A549 (cell line): Measurements from ENCODE around the gene RPL26. TPM values are rescaled to one million over a fixed set of nuclear protein-coding genes. Genes with fewer than 3 reads are reported as not detected.
A peak's percentile ranks its signal among the peaks of the same experiment; 100 is the strongest.

Source experiments
- ATAC-seq, 2 experiments: fragments of 200-7000 bp in 1 of 2; fragments of >200 bp in 1 of 2; cut with Nextera tagmentation in 1 of 2; cut with Tn5 transposase in 1 of 2; 3 replicates each; pipeline versions ENCODE4 v1.8.0 to v1.9.1; 2018 to 2020; ENCODE audit warnings: mild to moderate bottlenecking in 1 of 2, moderate library complexity in 1 of 2
- CTCF ChIA-PET: fragments of 300-600 bp; sonication (Branson Sonifier 250); formaldehyde crosslinking; extraction: SDS; loops from one replicate; lab custom pipeline; 2021; ENCODE audit warnings: antibody characterized with exemption, inconsistent platforms; lab: Yijun Ruan, JAX
- POLR2A ChIA-PET: fragments of 350-600 bp; formaldehyde crosslinking; extraction: SDS; loops from one replicate; lab custom pipeline; 2021; ENCODE audit warnings: antibody characterized with exemption, inconsistent platforms; lab: Yijun Ruan, JAX
- DNase-seq, 2 experiments: peaks; one replicate each; pipeline versions ENCODE4 v3.0.0 to v3.0.0-alpha.2; 2011 to 2016; ENCODE audit warnings: low read depth in 1 of 2, low spot score in 1 of 2
- FAIRE-seq: peaks from 2 replicates; lab custom pipeline; 2011; peaks lifted over from hg19 to GRCh38; lab: Jason Lieb, UNC
- H3K27ac ChIP-seq, 2 experiments: fragments of >200 bp; sonication (Bioruptor Twin); formaldehyde crosslinking; 3 replicates each; pipeline ENCODE4 v1.5.1; 2016 to 2017
- H3K4me1 ChIP-seq: fragments of >200 bp; sonication (Bioruptor Twin); formaldehyde crosslinking; 3 replicates; pipeline ENCODE4 v1.6.1; 2016
- H3K4me2 ChIP-seq: fragments of >200 bp; sonication (Bioruptor Twin); formaldehyde crosslinking; 3 replicates; pipeline ENCODE4 v1.6.1; 2016
- H3K4me3 ChIP-seq: fragments of >200 bp; sonication (Bioruptor Twin); formaldehyde crosslinking; 3 replicates; pipeline ENCODE4 v1.5.1; 2016
- H3K9me3 ChIP-seq: fragments of >200 bp; sonication (Bioruptor Twin); formaldehyde crosslinking; 3 replicates; pipeline ENCODE4 v1.6.1; 2016
- ATOH8 ChIP-seq: fragments of 250-450 bp; sonication (Bioruptor Pico); IDR thresholded peaks from 2 replicates; pipeline ENCODE4 v1.5.0; 2020; ENCODE audit warnings: low read depth, mild to moderate bottlenecking, moderate library complexity
- BHLHE40 ChIP-seq: IDR thresholded peaks from 2 replicates; pipeline ENCODE4 v1.6.1; 2012; ENCODE audit warnings: low read depth, low read length, inconsistent platforms
- CHD4 ChIP-seq: fragments of 200-600 bp; sonication (generic); IDR thresholded peaks from 2 replicates; pipeline ENCODE4 v1.6.1; 2016; ENCODE audit warnings: antibody characterized with exemption, mild to moderate bottlenecking, borderline replicate concordance
- E2F6 ChIP-seq: IDR thresholded peaks from 2 replicates; pipeline ENCODE4 v1.6.1; 2012; ENCODE audit warnings: low read depth, borderline replicate concordance
- EHMT2 ChIP-seq: fragments of 200-600 bp; sonication (generic); IDR thresholded peaks from 2 replicates; pipeline ENCODE4 v1.6.1; 2016; ENCODE audit warnings: antibody characterized with exemption, low read depth, mild to moderate bottlenecking, moderate library complexity
- FOSB ChIP-seq: fragments of 250-450 bp; sonication (Bioruptor Pico); IDR thresholded peaks from 2 replicates; pipeline ENCODE4 v1.5.0; 2020; ENCODE audit warnings: mild to moderate bottlenecking, moderate library complexity
- FOSL2 ChIP-seq, 2 experiments: fragments of 450-650 bp in 1 of 2; fragments of >200 bp in 1 of 2; sonication (Bioruptor Twin) in 1 of 2; formaldehyde crosslinking; IDR thresholded peaks; 2 replicates each; pipeline versions ENCODE4 v1.5.0 to v1.6.1; 2016 to 2020; ENCODE audit warnings: mild to moderate bottlenecking in 1 of 2, moderate library complexity in 1 of 2
- GATA3 ChIP-seq: IDR thresholded peaks from 2 replicates; pipeline ENCODE4 v1.6.1; 2012; ENCODE audit warnings: borderline replicate concordance
- HOXA7 ChIP-seq: fragments of 250-450 bp; sonication (Bioruptor Pico); IDR thresholded peaks from 2 replicates; pipeline ENCODE4 v1.5.0; 2020; ENCODE audit warnings: mild to moderate bottlenecking, moderate library complexity
- JUN ChIP-seq, 2 experiments: fragments of >200 bp; sonication (Bioruptor Twin); formaldehyde crosslinking; IDR thresholded peaks; 2 replicates in 1 of 2; 3 replicates in 1 of 2; pipeline ENCODE4 v1.6.1; 2016 to 2017
- KDM5A ChIP-seq: fragments of 200-600 bp; sonication (generic); IDR thresholded peaks from 2 replicates; pipeline ENCODE4 v1.6.1; 2016; ENCODE audit warnings: antibody characterized with exemption, mild to moderate bottlenecking
- MYC ChIP-seq: IDR thresholded peaks from 2 replicates; pipeline ENCODE4 v1.6.1; 2012; ENCODE audit warnings: mild to moderate bottlenecking, inconsistent platforms, low read length, improper control_type of control experiment, borderline replicate concordance
- NR3C1 ChIP-seq: fragments of >200 bp; sonication (Bioruptor Twin); formaldehyde crosslinking; IDR thresholded peaks from 3 replicates; pipeline ENCODE4 v1.6.1; 2017
- PHF8 ChIP-seq: fragments of 200-600 bp; sonication (generic); IDR thresholded peaks from 2 replicates; pipeline ENCODE4 v1.6.1; 2016; ENCODE audit warnings: low read depth, mild to moderate bottlenecking, antibody characterized with exemption, moderate library complexity, borderline replicate concordance
- RFX5 ChIP-seq: fragments of 450-650 bp; IDR thresholded peaks from 2 replicates; pipeline ENCODE4 v1.7.1; 2014; ENCODE audit warnings: antibody characterized with exemption, mild to moderate bottlenecking, moderate library complexity
- RNF2 ChIP-seq: fragments of 200-600 bp; sonication (generic); IDR thresholded peaks from 2 replicates; pipeline ENCODE4 v1.6.1; 2016; ENCODE audit warnings: low read depth, mild to moderate bottlenecking, antibody characterized with exemption, moderate library complexity, borderline replicate concordance
- SMC3 ChIP-seq: fragments of >200 bp; sonication (Bioruptor Twin); formaldehyde crosslinking; IDR thresholded peaks from 3 replicates; pipeline ENCODE4 v1.6.1; 2018; ENCODE audit warnings: inconsistent platforms
- TFCP2L1 ChIP-seq: fragments of 250-450 bp; sonication (Bioruptor Pico); IDR thresholded peaks from 2 replicates; pipeline ENCODE4 v1.5.0; 2021; ENCODE audit warnings: mild to moderate bottlenecking
- ZSCAN20 ChIP-seq: fragments of 250-450 bp; sonication (Bioruptor Pico); IDR thresholded peaks from 2 replicates; pipeline ENCODE4 v1.8.0; 2022; ENCODE audit warnings: mild to moderate bottlenecking, moderate library complexity
- WGBS: methylation state at CpG from one replicate; pipeline ENCODE4 v1.1.6; 2017; ENCODE audit errors: missing lambda C conversion rate; 5-methylcytosine and 5-hydroxymethylcytosine counted together
- polyA plus RNA-seq, 4 experiments: library from polyadenylated mRNA; depleted of rRNA in 3 of 4; stranded (reverse); fragments of >200 nt; fragmentation: RNase III in 1 of 4; extraction: RNeasy Plus Mini Kit Qiagen cat#74134 plus additional on column Dnase treatment in 1 of 4; gene quantifications; 2 replicates in 3 of 4; 3 replicates in 1 of 4; pipeline ENCODE4 v1.2.3, GENCODE V29; 2011 to 2017
- TF ChIP-seq, protein P1 (sequence below): fragments of >200 bp; sonication (Bioruptor Twin); formaldehyde crosslinking; IDR thresholded peaks from 3 replicates; pipeline ENCODE4 v1.6.1; 2016
- TF ChIP-seq, protein P2 (sequence below): fragments of 250-450 bp; sonication (Bioruptor Pico); IDR thresholded peaks from 2 replicates; pipeline ENCODE4 v1.5.0; 2021; ENCODE audit warnings: mild to moderate bottlenecking, moderate library complexity, borderline replicate concordance
- TF ChIP-seq, protein P3 (sequence below): IDR thresholded peaks from 2 replicates; pipeline ENCODE4 v1.6.1; 2012
- TF ChIP-seq, protein P4 (sequence below): fragments of 150-350 bp; IDR thresholded peaks from 2 replicates; pipeline ENCODE4 v1.6.1; 2014; ENCODE audit warnings: low read depth, mild to moderate bottlenecking, low read length
- TF ChIP-seq, protein P5 (sequence below): fragments of >200 bp; sonication (Bioruptor Twin); formaldehyde crosslinking; IDR thresholded peaks from 3 replicates; pipeline ENCODE4 v1.5.1; 2016

The RPL26 gene
- polyA plus RNA-seq, 2 of the 4 experiments (the other 2 are of a cell fraction), result 5,521 to 7,141 TPM

- TF ChIP-seq FOSB (CRISPR knock-in tag), result no peak
- TF ChIP-seq, all 56 proteins: peak for 4
Measured at GRCh38 chr17:8384801-8385378, 1.9 kb upstream of the RPL26 start (continued).

GRCh38 chr17:8382880-8383142 lies 182 bp downstream of the RPL26 start:
- 0 out of 2 replicates have a peak, but pooled peaks have one; percentile 26 for TF ChIP-seq KDM5A
- TF ChIP-seq, protein P1, sequence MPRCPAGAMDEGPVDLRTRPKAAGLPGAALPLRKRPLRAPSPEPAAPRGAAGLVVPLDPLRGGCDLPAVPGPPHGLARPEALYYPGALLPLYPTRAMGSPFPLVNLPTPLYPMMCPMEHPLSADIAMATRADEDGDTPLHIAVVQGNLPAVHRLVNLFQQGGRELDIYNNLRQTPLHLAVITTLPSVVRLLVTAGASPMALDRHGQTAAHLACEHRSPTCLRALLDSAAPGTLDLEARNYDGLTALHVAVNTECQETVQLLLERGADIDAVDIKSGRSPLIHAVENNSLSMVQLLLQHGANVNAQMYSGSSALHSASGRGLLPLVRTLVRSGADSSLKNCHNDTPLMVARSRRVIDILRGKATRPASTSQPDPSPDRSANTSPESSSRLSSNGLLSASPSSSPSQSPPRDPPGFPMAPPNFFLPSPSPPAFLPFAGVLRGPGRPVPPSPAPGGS, result no peak; the same call in 2 of the 3 replicates
- no peak for TF ChIP-seq GATA3
- no peak for TF ChIP-seq RNF2
- TF ChIP-seq ZSCAN20, result 0 out of 2 replicates have a peak, but pooled peaks have one; percentile 80
- TF ChIP-seq, protein P2, sequence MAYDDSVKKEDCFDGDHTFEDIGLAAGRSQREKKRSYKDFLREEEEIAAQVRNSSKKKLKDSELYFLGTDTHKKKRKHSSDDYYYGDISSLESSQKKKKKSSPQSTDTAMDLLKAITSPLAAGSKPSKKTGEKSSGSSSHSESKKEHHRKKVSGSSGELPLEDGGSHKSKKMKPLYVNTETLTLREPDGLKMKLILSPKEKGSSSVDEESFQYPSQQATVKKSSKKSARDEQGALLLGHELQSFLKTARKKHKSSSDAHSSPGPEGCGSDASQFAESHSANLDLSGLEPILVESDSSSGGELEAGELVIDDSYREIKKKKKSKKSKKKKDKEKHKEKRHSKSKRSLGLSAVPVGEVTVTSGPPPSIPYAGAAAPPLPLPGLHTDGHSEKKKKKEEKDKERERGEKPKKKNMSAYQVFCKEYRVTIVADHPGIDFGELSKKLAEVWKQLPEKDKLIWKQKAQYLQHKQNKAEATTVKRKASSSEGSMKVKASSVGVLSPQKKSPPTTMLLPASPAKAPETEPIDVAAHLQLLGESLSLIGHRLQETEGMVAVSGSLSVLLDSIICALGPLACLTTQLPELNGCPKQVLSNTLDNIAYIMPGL (CRISPR knock-in tag), result no peak; the same call in 1 of the 2 replicates
- no peak for TF ChIP-seq NR3C1
- TF ChIP-seq, protein P3, sequence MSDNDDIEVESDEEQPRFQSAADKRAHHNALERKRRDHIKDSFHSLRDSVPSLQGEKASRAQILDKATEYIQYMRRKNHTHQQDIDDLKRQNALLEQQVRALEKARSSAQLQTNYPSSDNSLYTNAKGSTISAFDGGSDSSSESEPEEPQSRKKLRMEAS, result peak; percentile 88; the same call in 1 of the 2 replicates
- peak; percentile 97 for TF ChIP-seq PHF8
- peak; percentile 23; the same call in 1 of the 2 replicates for TF ChIP-seq RFX5
- no peak for TF ChIP-seq TFCP2L1 (CRISPR knock-in tag)
- no peak for TF ChIP-seq CHD4
- peak; percentile 94; the same call in 1 of the 2 replicates for TF ChIP-seq MYC
- TF ChIP-seq, protein P4, sequence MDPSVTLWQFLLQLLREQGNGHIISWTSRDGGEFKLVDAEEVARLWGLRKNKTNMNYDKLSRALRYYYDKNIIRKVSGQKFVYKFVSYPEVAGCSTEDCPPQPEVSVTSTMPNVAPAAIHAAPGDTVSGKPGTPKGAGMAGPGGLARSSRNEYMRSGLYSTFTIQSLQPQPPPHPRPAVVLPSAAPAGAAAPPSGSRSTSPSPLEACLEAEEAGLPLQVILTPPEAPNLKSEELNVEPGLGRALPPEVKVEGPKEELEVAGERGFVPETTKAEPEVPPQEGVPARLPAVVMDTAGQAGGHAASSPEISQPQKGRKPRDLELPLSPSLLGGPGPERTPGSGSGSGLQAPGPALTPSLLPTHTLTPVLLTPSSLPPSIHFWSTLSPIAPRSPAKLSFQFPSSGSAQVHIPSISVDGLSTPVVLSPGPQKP, result no peak
- TF ChIP-seq FOSL2 (IDR thresholded peaks at IDR 0.05), result no peak
- 0 out of 2 replicates have a peak, but pooled peaks have one; percentile 8 for TF ChIP-seq FOSL2 (CRISPR knock-in tag; IDR thresholded peaks at IDR 0.05)
- TF ChIP-seq, protein P5, sequence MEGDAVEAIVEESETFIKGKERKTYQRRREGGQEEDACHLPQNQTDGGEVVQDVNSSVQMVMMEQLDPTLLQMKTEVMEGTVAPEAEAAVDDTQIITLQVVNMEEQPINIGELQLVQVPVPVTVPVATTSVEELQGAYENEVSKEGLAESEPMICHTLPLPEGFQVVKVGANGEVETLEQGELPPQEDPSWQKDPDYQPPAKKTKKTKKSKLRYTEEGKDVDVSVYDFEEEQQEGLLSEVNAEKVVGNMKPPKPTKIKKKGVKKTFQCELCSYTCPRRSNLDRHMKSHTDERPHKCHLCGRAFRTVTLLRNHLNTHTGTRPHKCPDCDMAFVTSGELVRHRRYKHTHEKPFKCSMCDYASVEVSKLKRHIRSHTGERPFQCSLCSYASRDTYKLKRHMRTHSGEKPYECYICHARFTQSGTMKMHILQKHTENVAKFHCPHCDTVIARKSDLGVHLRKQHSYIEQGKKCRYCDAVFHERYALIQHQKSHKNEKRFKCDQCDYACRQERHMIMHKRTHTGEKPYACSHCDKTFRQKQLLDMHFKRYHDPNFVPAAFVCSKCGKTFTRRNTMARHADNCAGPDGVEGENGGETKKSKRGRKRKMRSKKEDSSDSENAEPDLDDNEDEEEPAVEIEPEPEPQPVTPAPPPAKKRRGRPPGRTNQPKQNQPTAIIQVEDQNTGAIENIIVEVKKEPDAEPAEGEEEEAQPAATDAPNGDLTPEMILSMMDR, result no peak
- peak; percentile 16; the same call in 1 of the 2 replicates for TF ChIP-seq HOXA7 (CRISPR knock-in tag)
- TF ChIP-seq JUN (IDR thresholded peaks at IDR 0.05), result no peak; a peak in 2 of 5 replicates
- no peak for TF ChIP-seq BHLHE40
- TF ChIP-seq SMC3, result no peak
- TF ChIP-seq EHMT2, result no peak
- TF ChIP-seq E2F6, result no peak
- TF ChIP-seq ATOH8 (CRISPR knock-in tag), result no peak
- ChIA-PET CTCF (interaction anchor here (0.6 to 8.2 kb wide), 16 partner anchors 13 to 1620 kb away, joined by 3 to 82 read pairs (median 4); partner anchors contain the start of gene RNF222), POLR2A (interaction anchor here (0.5 to 2.8 kb wide), 7 partner anchors 26 to 403 kb away, joined by 3 to 21 read pairs (median 3); partner anchors contain the start of genes MYH10, NDEL1 and SLC25A35)
- WGBS, result under 1% methylated on average over 15 of the region's 15 CpGs
- H3K4me2 ChIP-seq, result peak overlapping the region; percentile 95
- peaks cover 48% of the 10 kb centered on the region for H3K4me1 ChIP-seq
- H3K27ac ChIP-seq, result peak overlapping the region; percentile 93 to 99
- DNase-seq (no peak), ATAC-seq (no peak), FAIRE-seq (no peak)
- peak overlapping the region; percentile 97 for H3K4me3 ChIP-seq
- no peaks in the 10 kb centered on the region for H3K9me3 ChIP-seq
